Keratinocyte (primary cell): ENCODE data around the gene EYS. TPM values are rescaled to one million over a fixed set of nuclear protein-coding genes. Genes with fewer than 3 reads are reported as not detected.

ENCODE experiments used
- DNase-seq: peaks from one replicate; pipeline ENCODE4 v3.0.0-alpha.2; 2011; ENCODE audit warnings: low read depth, missing footprints, low spot score
- FAIRE-seq: peaks from 2 replicates; lab custom pipeline; 2011; peaks lifted over from hg19 to GRCh38; lab: Jason Lieb, UNC
- H2AFZ ChIP-seq: 2 replicates; pipeline ENCODE4 v1.6.0; 2012; ENCODE audit warnings: low read length, control low read depth, inconsistent platforms; ENCODE audit not compliant: control insufficient read depth
- H3K27ac ChIP-seq: 2 replicates; pipeline ENCODE4 v1.5.1; 2011; ENCODE audit warnings: low read length; ENCODE audit not compliant: control insufficient read depth, insufficient read depth
- H3K27me3 ChIP-seq: 3 replicates; pipeline ENCODE4 v1.6.0; 2011; ENCODE audit warnings: low read length; ENCODE audit not compliant: control insufficient read depth, insufficient read depth; ENCODE audit errors: extremely low read depth
- H3K36me3 ChIP-seq, 2 experiments: 2 replicates in 1 of 2; 3 replicates in 1 of 2; pipeline ENCODE4 v1.5.1; 2011; ENCODE audit warnings: low read length in 2 of 2, mild to moderate bottlenecking in 1 of 2; ENCODE audit not compliant: control insufficient read depth in 2 of 2, insufficient read depth in 2 of 2; ENCODE audit errors: extremely low read depth in 1 of 2
- H3K4me1 ChIP-seq: 3 replicates; pipeline ENCODE4 v1.5.1; 2011; ENCODE audit warnings: low read length; ENCODE audit not compliant: control insufficient read depth, insufficient read depth; ENCODE audit errors: extremely low read depth
- H3K4me2 ChIP-seq: 3 replicates; pipeline ENCODE4 v1.6.0; 2011; ENCODE audit warnings: low read depth, low read length; ENCODE audit not compliant: control insufficient read depth, insufficient read depth; ENCODE audit errors: extremely low read depth
- H3K4me3 ChIP-seq, 3 experiments: fragments of 200-600 bp in 1 of 3; sonication (generic) in 1 of 3; 2 replicates in 2 of 3; 3 replicates in 1 of 3; pipeline ENCODE4 v1.5.1; 2011 to 2016; ENCODE audit warnings: low read length in 3 of 3, mild to moderate bottlenecking in 3 of 3, control low read depth in 2 of 3, inconsistent platforms in 1 of 3, low read depth in 1 of 3, mixed read lengths in 1 of 3, mixed run types in 1 of 3, moderate library complexity in 1 of 3; ENCODE audit not compliant: control insufficient read depth in 2 of 3, insufficient read depth in 2 of 3; ENCODE audit errors: extremely low read depth in 1 of 3
- H3K79me2 ChIP-seq: 2 replicates; pipeline ENCODE4 v1.6.0; 2012; ENCODE audit warnings: low read length; ENCODE audit not compliant: control insufficient read depth, insufficient read depth
- H3K9ac ChIP-seq: 3 replicates; pipeline ENCODE4 v1.6.0; 2011; ENCODE audit warnings: low read length; ENCODE audit not compliant: control insufficient read depth, insufficient read depth; ENCODE audit errors: extremely low read depth
- H3K9me1 ChIP-seq: 3 replicates; pipeline ENCODE4 v1.6.0; 2011; ENCODE audit warnings: low read length; ENCODE audit not compliant: control insufficient read depth, insufficient read depth; ENCODE audit errors: extremely low read depth
- H3K9me3 ChIP-seq: 2 replicates; pipeline ENCODE4 v1.5.1; 2012; ENCODE audit warnings: low read depth, low read length; ENCODE audit not compliant: control insufficient read depth
- H4K20me1 ChIP-seq: 3 replicates; pipeline ENCODE4 v1.6.0; 2011; ENCODE audit warnings: low read length; ENCODE audit not compliant: control insufficient read depth, insufficient read depth; ENCODE audit errors: extremely low read depth
- CTCF ChIP-seq, 3 experiments: IDR thresholded peaks in 1 of 3; conservative IDR thresholded peaks in 1 of 3; optimal IDR thresholded peaks in 1 of 3; 2 replicates in 2 of 3; 3 replicates in 1 of 3; pipeline versions ENCODE3 to v1.5.1; 2011; ENCODE audit warnings: low read length in 3 of 3, mild to moderate bottlenecking in 3 of 3, moderate library complexity in 2 of 3, control low read depth in 1 of 3, inconsistent platforms in 1 of 3; ENCODE audit not compliant: insufficient read depth in 2 of 3; ENCODE audit errors: extremely low read depth in 1 of 3
- EZH2 ChIP-seq: IDR thresholded peaks from one replicate; pipeline ENCODE4 v1.6.1; 2012; ENCODE audit warnings: inconsistent platforms, mild to moderate bottlenecking, low read length, moderate library complexity
- dilution Hi-C: fragments of 300-500 bp; cut with MboI; formaldehyde crosslinking; loops from one replicate; pipeline ENCODE4 v1.7.0; 2020; ENCODE audit warnings: low sequenced_read_pairs; ENCODE audit not compliant: extremely low pct_ligation_motif_present
- polyA plus RNA-seq, 5 experiments: library from polyadenylated mRNA; depleted of rRNA in 3 of 5; stranded (reverse) in 3 of 5; stranded (forward) in 1 of 5; unstranded in 1 of 5; fragments of >200 nt; gene quantifications; 1 replicate in 1 of 5; 2 replicates in 3 of 5; 3 replicates in 1 of 5; pipeline versions ENCODE4 v1.2.1 to v1.2.3, GENCODE V29; 2011 to 2012; ENCODE audit warnings: missing spikeins in 2 of 5, low read depth in 1 of 5, low replicate concordance in 1 of 5

Gene EYS
- polyA plus RNA-seq, 1 donor (not counting 4 experiments of a cell fraction or from before 2014, with no cell fraction given): 0.34 TPM

- FAIRE-seq (no peak), DNase-seq (no peak)
- no peak overlapping the region for H3K27ac ChIP-seq
- no peaks in the 10 kb centered on the region for H3K4me1 ChIP-seq
- no peak overlapping the region for H3K4me2 ChIP-seq
- H3K27me3 ChIP-seq: no peaks in the 10 kb centered on the region
- no peaks in the 10 kb centered on the region for H3K79me2 ChIP-seq
- no peaks in the 10 kb centered on the region for H3K36me3 ChIP-seq
- no peaks in the 10 kb centered on the region for H3K9me1 ChIP-seq
- no peaks in the 10 kb centered on the region for H4K20me1 ChIP-seq
- no peak overlapping the region for H3K9ac ChIP-seq
- no peak for TF ChIP-seq EZH2
- TF ChIP-seq CTCF (optimal IDR thresholded peaks at IDR 0.05 in 1 of 3, IDR thresholded peaks at IDR 0.05 in 1 of 3, conservative IDR thresholded peaks at IDR 0.05 in 1 of 3; ENCODE audit: extremely low read depth in 1 of 3, insufficient read depth in 2 of 3, low read length in 3 of 3): no peak
- no peaks in the 10 kb centered on the region for H3K9me3 ChIP-seq
- no peak overlapping the region for H3K4me3 ChIP-seq
- dilution Hi-C loops: no loop called here
- no peak overlapping the region for H2AFZ ChIP-seq
Observed at GRCh38 chr6:65202738-65203137, 504.3 kb downstream of the EYS start.

GRCh38 chr6:65199683-65200082 is 507.3 kb downstream of the EYS start:
- H3K79me2 ChIP-seq: no peaks in the 10 kb centered on the region
- H4K20me1 ChIP-seq: no peaks in the 10 kb centered on the region
- no peak overlapping the region for H3K4me2 ChIP-seq
- no peaks in the 10 kb centered on the region for H3K27me3 ChIP-seq
- TF ChIP-seq CTCF (optimal IDR thresholded peaks at IDR 0.05 in 1 of 3, IDR thresholded peaks at IDR 0.05 in 1 of 3, conservative IDR thresholded peaks at IDR 0.05 in 1 of 3; ENCODE audit: extremely low read depth in 1 of 3, insufficient read depth in 2 of 3, low read length in 3 of 3): no peak
- DNase-seq (no peak), FAIRE-seq (no peak)
- H3K9me3 ChIP-seq: no peaks in the 10 kb centered on the region
- H3K9me1 ChIP-seq: no peaks in the 10 kb centered on the region
- no peaks in the 10 kb centered on the region for H3K4me1 ChIP-seq
- H3K27ac ChIP-seq: no peak overlapping the region
- no peaks in the 10 kb centered on the region for H3K36me3 ChIP-seq
- no peak overlapping the region for H2AFZ ChIP-seq
- dilution Hi-C loops: no loop called here
- H3K9ac ChIP-seq: no peak overlapping the region
- no peak overlapping the region for H3K4me3 ChIP-seq
